ENCODE results near the gene MESP1. TPM values are rescaled to one million over a fixed set of nuclear protein-coding genes. Genes with fewer than 3 reads are reported as not detected.

Gene MESP1
- total and polyA plus RNA-seq, 2 experiments from 2014 or later, result 0.63 TPM; not detected in 1

DNA sequence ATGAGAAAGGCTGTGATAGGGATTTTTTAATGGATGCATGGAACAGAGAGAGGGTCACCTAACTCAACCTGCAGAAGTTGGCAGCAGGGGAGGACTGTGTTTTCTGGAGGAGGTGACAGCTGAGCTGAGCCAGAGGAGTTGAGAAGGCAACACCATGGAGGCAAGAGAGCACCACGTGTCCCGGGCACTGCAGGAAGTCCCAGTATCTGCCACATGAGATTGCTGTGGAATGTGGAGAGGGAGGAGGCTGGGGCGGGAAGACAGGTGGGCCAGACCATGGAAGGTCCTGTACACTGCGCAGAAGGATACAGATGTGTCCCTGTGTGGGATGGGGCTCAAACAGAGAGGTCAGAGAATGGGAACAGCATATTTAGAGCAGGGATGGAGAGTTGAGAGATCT lies 15.3 kb downstream of the MESP1 start:
- H3K4me1 ChIP-seq (ENCODE audit: insufficient read depth), result no peaks in the 10 kb centered on the region
- no peak for DNase-seq
- H2AFZ ChIP-seq, result no peak overlapping the region
- no peak overlapping the region for H3K9ac ChIP-seq
- no peaks in the 10 kb centered on the region for H3F3A ChIP-seq (ENCODE audit: insufficient read depth)
- no peak overlapping the region for H3K4me2 ChIP-seq (ENCODE audit: unreplicated experiment)
- H4K20me1 ChIP-seq (ENCODE audit: insufficient read depth), result no peaks in the 10 kb centered on the region
- no peaks in the 10 kb centered on the region for H3K9me3 ChIP-seq (ENCODE audit: low read depth)
- H3K9me2 ChIP-seq (ENCODE audit: insufficient read depth), result no peaks in the 10 kb centered on the region
- H3K27me3 ChIP-seq (replicated peaks; ENCODE audit: insufficient read depth), result peaks cover 28% of the 10 kb centered on the region
- TF ChIP-seq EZH2 (IDR thresholded peaks at IDR 0.05; ENCODE audit: insufficient read depth, poor library complexity, severe bottlenecking) (no peak), EZH2phosphoT487 (IDR thresholded peaks at IDR 0.05; ENCODE audit: insufficient read depth, low read depth) (no peak)
- H3K36me3 ChIP-seq (ENCODE audit: low read depth), result no peaks in the 10 kb centered on the region
- H3K4me3 ChIP-seq, result no peak overlapping the region
- in situ Hi-C loops (cut with MboI), result no loop called here
- H3K27ac ChIP-seq, result no peak overlapping the region
- no peaks in the 10 kb centered on the region for H3K79me2 ChIP-seq (ENCODE audit: insufficient read depth)
- WGBS, 2 experiments (ENCODE audit: low coverage in 1 of 2, low lambda C conversion rate in 2 of 2, missing lambda C conversion rate in 2 of 2), result 53 to 58% methylated on average over 4 of the region's 4 CpGs

DNA sequence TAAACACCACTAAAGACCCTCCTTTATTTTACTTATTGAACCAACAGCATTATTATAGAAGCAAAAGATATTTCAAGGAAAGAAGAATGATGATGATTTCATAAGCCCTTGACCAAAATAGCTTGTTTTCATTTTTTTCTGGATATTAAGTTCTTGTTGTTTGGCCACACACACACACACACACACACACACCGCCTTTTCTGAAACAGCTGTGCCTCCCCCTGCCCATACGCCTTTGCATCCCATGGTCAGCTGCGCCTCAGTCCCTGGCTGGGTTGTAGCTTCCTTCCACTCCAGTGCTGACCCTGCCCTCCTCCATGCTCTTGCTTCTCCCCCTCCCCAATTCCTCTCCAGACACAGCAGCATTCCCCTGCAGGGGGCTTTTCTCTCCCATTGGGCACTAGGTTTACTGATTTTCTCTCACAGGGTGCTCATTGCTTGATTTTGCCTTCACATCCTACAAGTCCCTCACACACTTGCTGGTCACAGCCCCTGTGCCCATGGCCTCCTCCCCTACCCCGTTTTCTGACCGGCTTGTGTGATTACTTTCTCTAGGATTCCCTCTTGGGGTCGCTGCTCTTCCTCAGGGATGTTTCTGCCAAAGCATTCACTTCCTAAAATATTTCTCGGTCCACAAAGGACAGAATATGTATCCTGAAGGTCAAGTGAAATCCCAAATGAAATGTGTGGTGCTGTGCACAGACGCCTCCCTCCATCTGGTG lies 18.4 kb downstream of the MESP1 start:
- no peaks in the 10 kb centered on the region for H3F3A ChIP-seq (ENCODE audit: insufficient read depth)
- H3K4me2 ChIP-seq (ENCODE audit: unreplicated experiment), result no peak overlapping the region
- H3K4me1 ChIP-seq (ENCODE audit: insufficient read depth), result no peaks in the 10 kb centered on the region
- no peak overlapping the region for H3K27ac ChIP-seq
- no peak overlapping the region for H2AFZ ChIP-seq
- H3K79me2 ChIP-seq (ENCODE audit: insufficient read depth), result no peaks in the 10 kb centered on the region
- no peaks in the 10 kb centered on the region for H3K9me3 ChIP-seq (ENCODE audit: low read depth)
- no peak overlapping the region for H3K4me3 ChIP-seq
- DNase-seq, result no peak
- no peaks in the 10 kb centered on the region for H4K20me1 ChIP-seq (ENCODE audit: insufficient read depth)
- H3K36me3 ChIP-seq (ENCODE audit: low read depth), result no peaks in the 10 kb centered on the region
- TF ChIP-seq EZH2phosphoT487 (IDR thresholded peaks at IDR 0.05; ENCODE audit: insufficient read depth, low read depth) (no peak), EZH2 (IDR thresholded peaks at IDR 0.05; ENCODE audit: insufficient read depth, poor library complexity, severe bottlenecking) (no peak)
- no peaks in the 10 kb centered on the region for H3K9me2 ChIP-seq (ENCODE audit: insufficient read depth)
- no peak overlapping the region for H3K9ac ChIP-seq
- H3K27me3 ChIP-seq (replicated peaks; ENCODE audit: insufficient read depth), result peaks cover 28% of the 10 kb centered on the region
- in situ Hi-C loops (cut with MboI), result no loop called here
- WGBS, 2 experiments (ENCODE audit: low coverage in 1 of 2, low lambda C conversion rate in 2 of 2, missing lambda C conversion rate in 2 of 2), result 45 to 47% methylated on average over 8 of the region's 8 CpGs

DNA sequence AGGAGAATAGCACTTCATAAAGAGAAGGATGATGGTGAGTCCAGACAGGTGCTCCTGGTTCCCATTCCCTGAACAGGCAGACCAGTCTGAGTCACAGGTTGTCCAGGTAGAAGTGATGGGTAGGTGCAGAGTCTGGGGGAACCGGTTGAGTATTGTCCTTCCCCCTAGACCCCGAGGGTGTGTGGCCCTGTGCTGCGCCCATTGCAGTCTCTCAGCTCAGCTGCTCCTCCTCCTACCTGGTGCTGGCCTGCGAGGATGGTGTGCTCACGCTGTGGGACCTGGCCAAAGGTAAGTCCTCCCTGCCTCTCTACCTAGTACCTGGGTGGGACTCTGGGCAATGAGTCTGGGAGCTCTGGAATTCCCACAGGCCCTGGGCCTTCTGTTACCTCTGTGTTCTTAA lies 19.8 kb downstream of the MESP1 start:
- no peaks in the 10 kb centered on the region for H3K9me2 ChIP-seq (ENCODE audit: insufficient read depth)
- 60 to 72% methylated on average over 5 of the region's 5 CpGs for WGBS, 2 experiments (ENCODE audit: low coverage in 1 of 2, low lambda C conversion rate in 2 of 2, missing lambda C conversion rate in 2 of 2)
- no peak overlapping the region for H3K4me3 ChIP-seq
- H2AFZ ChIP-seq, result no peak overlapping the region
- TF ChIP-seq EZH2phosphoT487 (IDR thresholded peaks at IDR 0.05; ENCODE audit: insufficient read depth, low read depth) (no peak), EZH2 (IDR thresholded peaks at IDR 0.05; ENCODE audit: insufficient read depth, poor library complexity, severe bottlenecking) (no peak)
- no peak overlapping the region for H3K9ac ChIP-seq
- DNase-seq, result no peak
- H3K4me1 ChIP-seq (ENCODE audit: insufficient read depth), result no peaks in the 10 kb centered on the region
- no peaks in the 10 kb centered on the region for H3K36me3 ChIP-seq (ENCODE audit: low read depth)
- no peak overlapping the region for H3K27ac ChIP-seq
- H3K27me3 ChIP-seq (replicated peaks; ENCODE audit: insufficient read depth), result peaks cover 28% of the 10 kb centered on the region
- H4K20me1 ChIP-seq (ENCODE audit: insufficient read depth), result no peaks in the 10 kb centered on the region
- H3K79me2 ChIP-seq (ENCODE audit: insufficient read depth), result no peaks in the 10 kb centered on the region
- H3K4me2 ChIP-seq (ENCODE audit: unreplicated experiment), result no peak overlapping the region
- H3F3A ChIP-seq (ENCODE audit: insufficient read depth), result no peaks in the 10 kb centered on the region
- in situ Hi-C loops (cut with MboI), result no loop called here
- H3K9me3 ChIP-seq (ENCODE audit: low read depth), result no peaks in the 10 kb centered on the region

DNA sequence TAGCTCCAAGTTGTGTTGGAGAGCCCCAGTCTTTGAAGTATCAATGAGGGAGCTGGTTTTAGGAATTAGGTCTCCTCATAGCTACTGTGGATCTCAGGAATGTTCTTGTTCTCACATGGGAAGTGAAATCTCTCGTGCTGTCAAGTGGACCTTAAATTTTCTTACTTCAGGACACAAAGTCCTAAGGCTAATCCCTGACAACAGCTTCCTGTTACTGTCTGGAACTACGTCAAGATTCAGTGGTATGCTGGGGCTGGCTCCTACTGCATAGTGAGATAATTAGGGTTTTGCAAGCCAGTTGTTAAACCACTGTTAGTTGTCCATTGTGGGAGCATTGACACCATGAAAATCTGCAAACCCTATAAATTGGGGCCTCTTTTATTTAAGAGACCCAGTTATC lies 22.8 kb downstream of the MESP1 start:
- no peaks in the 10 kb centered on the region for H3K4me1 ChIP-seq (ENCODE audit: insufficient read depth)
- H3K9ac ChIP-seq, result no peak overlapping the region
- H3K79me2 ChIP-seq (ENCODE audit: insufficient read depth), result no peaks in the 10 kb centered on the region
- H2AFZ ChIP-seq, result 0 out of 2 replicates have a peak overlapping the region, but pooled peaks have one; percentile 29
- no peaks in the 10 kb centered on the region for H4K20me1 ChIP-seq (ENCODE audit: insufficient read depth)
- WGBS, 2 experiments (ENCODE audit: low coverage in 1 of 2, low lambda C conversion rate in 2 of 2, missing lambda C conversion rate in 2 of 2), result 18 to 29% methylated on average over 2 of the region's 2 CpGs
- peak; percentile 42 for DNase-seq
- H3K27me3 ChIP-seq (replicated peaks; ENCODE audit: insufficient read depth), result peaks cover 11% of the 10 kb centered on the region
- in situ Hi-C loops (cut with MboI), result no loop called here
- TF ChIP-seq EZH2phosphoT487 (IDR thresholded peaks at IDR 0.05; ENCODE audit: insufficient read depth, low read depth) (no peak), EZH2 (IDR thresholded peaks at IDR 0.05; ENCODE audit: insufficient read depth, poor library complexity, severe bottlenecking) (no peak)
- H3K36me3 ChIP-seq (ENCODE audit: low read depth), result no peaks in the 10 kb centered on the region
- H3K4me3 ChIP-seq, result no peak overlapping the region
- no peaks in the 10 kb centered on the region for H3F3A ChIP-seq (ENCODE audit: insufficient read depth)
- H3K9me3 ChIP-seq (ENCODE audit: low read depth), result no peaks in the 10 kb centered on the region
- H3K9me2 ChIP-seq (ENCODE audit: insufficient read depth), result no peaks in the 10 kb centered on the region
- H3K27ac ChIP-seq, result no peak overlapping the region
- no peak overlapping the region for H3K4me2 ChIP-seq (ENCODE audit: unreplicated experiment)
